ENCODE data around the gene KIR3DL2.
"Not testable (repeated sequence)": the region's sequence is repeated elsewhere in the genome, so short reads cannot be mapped to it uniquely, and the experiment has no call there.

Gene KIR3DL2

DNA sequence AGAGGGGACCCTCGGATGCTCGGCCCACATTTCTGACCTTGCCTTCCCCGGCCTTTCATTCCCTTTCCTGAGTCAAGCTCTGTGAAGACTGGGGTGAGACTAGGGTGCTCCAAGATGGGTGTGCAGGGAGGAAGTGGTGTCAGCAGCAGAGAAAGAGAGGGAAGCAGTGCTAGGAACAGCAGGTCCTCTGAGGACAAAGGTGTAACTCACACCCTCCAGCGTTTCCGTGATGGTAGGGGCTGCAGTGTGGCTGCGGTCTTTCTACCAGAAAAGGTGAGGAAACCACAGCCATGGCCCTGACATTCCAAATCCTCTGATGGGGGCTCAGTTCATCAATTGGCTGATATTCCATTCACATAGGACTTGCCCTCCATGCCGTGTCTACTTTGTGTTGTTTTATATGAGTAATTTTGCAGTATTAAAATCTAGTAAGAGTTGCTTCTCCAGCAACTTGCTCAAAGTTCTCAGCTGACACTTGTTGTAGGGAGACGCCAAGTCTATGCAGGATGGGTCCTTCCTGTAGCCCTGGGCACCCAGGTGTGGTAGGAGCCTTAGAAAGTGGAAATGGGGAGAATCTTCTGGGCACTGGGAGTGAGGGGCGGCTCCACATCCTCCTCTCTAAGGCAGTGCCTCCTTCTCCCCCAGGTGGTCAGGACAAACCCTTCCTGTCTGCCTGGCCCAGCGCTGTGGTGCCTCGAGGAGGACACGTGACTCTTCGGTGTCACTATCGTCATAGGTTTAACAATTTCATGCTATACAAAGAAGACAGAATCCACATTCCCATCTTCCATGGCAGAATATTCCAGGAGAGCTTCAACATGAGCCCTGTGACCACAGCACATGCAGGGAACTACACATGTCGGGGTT, 32.3 kb upstream of the KIR3DL2 start:
- no peak for DNase-seq (ENCODE audit: low read depth)

DNA sequence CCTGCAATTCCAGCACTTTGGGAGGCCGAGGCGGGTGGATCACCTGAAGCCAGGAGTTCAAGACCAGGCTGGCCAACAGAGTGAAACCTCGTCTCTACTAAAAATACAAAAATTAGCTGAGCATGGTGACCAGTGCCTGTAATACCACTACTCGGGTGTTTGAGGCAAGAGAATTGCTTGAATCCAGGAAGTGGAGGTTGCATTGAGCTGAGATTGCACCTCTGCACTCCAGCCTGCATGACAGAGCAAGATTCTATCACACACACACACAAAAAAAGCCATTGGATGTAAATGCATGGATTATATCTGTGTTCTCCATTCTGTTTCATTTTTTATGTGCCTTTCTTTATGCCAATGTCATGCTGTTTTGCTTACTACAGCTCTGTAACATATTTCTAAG, 25.8 kb upstream of the KIR3DL2 start:
- H3K4me3 ChIP-seq (ENCODE audit: control insufficient read depth, low read depth, low read length); DNase-seq (ENCODE audit: low read depth): not testable (repeated sequence)

More for the DNA sequence above, 32.3 kb upstream of the KIR3DL2 start:
- no peak overlapping the region for H3K4me3 ChIP-seq (ENCODE audit: control insufficient read depth, low read depth, low read length)
- TF ChIP-seq, protein P1, sequence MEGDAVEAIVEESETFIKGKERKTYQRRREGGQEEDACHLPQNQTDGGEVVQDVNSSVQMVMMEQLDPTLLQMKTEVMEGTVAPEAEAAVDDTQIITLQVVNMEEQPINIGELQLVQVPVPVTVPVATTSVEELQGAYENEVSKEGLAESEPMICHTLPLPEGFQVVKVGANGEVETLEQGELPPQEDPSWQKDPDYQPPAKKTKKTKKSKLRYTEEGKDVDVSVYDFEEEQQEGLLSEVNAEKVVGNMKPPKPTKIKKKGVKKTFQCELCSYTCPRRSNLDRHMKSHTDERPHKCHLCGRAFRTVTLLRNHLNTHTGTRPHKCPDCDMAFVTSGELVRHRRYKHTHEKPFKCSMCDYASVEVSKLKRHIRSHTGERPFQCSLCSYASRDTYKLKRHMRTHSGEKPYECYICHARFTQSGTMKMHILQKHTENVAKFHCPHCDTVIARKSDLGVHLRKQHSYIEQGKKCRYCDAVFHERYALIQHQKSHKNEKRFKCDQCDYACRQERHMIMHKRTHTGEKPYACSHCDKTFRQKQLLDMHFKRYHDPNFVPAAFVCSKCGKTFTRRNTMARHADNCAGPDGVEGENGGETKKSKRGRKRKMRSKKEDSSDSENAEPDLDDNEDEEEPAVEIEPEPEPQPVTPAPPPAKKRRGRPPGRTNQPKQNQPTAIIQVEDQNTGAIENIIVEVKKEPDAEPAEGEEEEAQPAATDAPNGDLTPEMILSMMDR (IDR thresholded peaks at IDR 0.05; ENCODE audit: control insufficient read depth, insufficient read depth, low read depth, low read length, missing control alignments), result no peak

DNA sequence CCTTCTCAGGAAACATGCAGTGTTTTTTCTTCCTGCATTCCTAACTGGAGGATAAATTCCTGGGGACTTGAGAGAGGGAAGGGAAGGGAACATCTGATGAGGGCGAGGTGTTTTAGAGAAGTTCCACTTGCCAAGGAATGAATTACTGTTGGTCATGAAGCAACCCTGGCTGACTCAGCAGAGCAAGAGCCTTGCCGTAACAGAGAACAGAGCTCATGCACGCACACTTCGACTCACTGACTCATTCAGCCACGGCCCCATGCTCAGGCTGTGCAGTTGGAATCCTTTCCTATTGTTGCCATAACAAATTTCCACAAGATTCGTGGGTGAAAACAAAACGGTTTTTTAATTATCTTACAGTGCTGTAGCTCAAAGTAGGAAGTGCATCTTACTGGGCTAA, 24.9 kb upstream of the KIR3DL2 start:
- not testable (repeated sequence) for DNase-seq (ENCODE audit: low read depth); H3K4me3 ChIP-seq (ENCODE audit: control insufficient read depth, low read depth, low read length)

DNA sequence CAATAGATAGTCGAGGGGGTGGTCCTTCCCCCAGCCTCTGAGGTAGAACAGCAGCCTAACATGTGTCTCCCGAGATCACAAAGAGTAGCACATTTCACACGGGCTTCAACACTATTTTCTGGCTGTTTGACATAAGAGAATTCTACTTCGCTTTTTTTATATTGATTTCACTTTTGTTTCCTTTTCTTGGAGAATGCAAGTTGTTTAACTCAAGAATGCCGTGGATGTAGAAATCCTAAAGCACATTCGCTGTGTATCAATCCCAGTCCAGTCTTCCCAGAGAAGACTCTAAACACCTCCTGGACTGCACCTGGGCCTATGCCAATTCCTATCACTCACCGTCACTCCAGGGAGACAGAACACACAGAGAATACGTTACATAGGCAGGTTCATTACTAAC, 22.2 kb upstream of the KIR3DL2 start:
- not testable (repeated sequence) for H3K4me3 ChIP-seq (ENCODE audit: control insufficient read depth, low read depth, low read length); DNase-seq (ENCODE audit: low read depth)

DNA sequence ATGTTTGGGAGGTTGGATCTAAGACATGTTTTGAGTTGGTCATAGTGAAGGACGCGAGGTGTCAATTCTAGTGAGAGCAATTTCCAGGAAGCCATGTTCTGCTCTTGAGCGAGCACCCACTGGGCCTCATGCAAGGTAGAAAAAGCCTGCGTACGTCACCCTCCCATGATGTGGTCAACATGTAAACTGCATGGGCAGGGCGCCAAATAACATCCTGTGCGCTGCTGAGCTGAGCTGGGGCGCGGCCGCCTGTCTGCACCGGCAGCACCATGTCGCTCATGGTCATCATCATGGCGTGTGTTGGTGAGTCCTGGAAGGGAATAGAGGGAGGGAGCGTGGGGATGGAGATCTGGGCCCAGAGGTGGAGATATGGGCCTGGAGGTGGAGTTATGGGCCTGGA, 17.7 kb upstream of the KIR3DL2 start, which contains the start of gene KIR2DS4:
Gene KIR2DS4, plus strand, starts transcription at position 181 of the 400 bp plus-strand sequence.
- not testable (repeated sequence) for H3K4me3 ChIP-seq (ENCODE audit: control insufficient read depth, low read depth, low read length); DNase-seq (ENCODE audit: low read depth)

DNA sequence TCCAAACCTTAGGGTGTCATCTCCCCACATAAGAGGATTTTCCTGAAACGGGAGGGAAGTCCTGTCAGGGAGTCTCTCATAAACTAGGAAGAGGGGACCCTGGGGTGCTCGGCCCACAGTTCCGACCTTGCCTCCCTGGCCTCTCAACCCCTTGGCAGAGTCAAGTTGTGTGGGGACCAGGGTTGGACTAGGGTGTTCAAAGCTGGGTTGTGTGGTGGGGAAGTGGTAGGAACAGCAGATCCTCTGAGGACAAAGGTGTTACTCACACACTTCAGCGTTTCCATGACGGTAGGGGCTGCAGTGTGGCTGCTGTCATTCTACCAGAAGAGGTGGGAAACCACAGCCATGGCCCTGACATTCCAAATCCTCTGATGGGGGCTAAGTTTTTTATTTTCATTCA, 15.1 kb upstream of the KIR3DL2 start:
- not testable (repeated sequence) for H3K4me3 ChIP-seq (ENCODE audit: control insufficient read depth, low read depth, low read length); DNase-seq (ENCODE audit: low read depth)

DNA sequence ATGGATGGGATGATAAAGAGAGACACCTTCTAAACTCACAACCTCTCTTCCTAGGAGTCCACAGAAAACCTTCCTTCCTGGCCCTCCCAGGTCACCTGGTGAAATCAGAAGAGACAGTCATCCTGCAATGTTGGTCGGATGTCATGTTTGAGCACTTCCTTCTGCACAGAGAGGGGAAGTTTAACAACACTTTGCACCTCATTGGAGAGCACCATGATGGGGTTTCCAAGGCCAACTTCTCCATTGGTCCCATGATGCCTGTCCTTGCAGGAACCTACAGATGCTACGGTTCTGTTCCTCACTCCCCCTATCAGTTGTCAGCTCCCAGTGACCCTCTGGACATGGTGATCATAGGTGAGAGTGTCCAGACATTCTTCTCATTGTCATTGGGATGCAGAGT, 12.7 kb upstream of the KIR3DL2 start:
- not testable (repeated sequence) for DNase-seq (ENCODE audit: low read depth); H3K4me3 ChIP-seq (ENCODE audit: control insufficient read depth, low read depth, low read length)

DNA sequence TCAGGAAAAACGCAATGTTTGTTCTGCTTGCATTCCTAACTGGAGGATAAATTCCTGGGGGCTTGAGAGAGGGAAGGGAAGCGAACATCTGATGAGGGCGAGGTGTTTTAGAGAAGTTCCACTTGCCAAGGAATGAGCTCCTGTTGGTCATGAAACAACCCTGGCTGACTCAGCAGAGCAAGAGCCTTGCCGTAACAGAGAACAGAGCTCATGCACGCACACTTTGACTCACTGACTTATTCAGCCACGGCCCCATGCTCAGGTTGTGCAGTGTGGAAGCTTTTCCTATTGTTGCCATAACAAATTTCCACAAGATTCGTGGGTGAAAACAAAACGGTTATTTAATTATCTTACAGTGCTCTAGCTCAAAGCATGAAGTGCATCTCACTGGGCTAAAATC, 7.1 kb upstream of the KIR3DL2 start:
- not testable (repeated sequence) for H3K4me3 ChIP-seq (ENCODE audit: control insufficient read depth, low read depth, low read length); DNase-seq (ENCODE audit: low read depth)

DNA sequence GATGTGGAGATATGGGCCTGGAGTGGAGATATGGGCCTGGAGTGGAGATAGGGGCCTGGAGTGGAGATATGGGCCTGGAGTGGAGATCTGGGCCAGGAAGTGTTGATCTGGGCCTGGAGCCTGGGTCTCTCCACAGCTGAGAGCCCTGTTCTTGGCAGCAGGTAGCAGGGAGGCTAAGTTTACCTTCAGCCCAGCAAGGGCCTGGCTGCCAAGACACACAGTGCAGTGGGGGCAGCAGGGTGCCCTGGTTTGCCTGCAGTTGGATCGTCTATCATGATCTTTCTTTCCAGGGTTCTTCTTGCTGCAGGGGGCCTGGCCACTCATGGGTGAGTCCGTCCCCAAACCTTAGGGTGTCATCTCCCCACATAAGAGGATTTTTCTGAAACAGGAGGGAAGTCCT, 687 bp downstream of the KIR3DL2 start:
- no peak for DNase-seq (ENCODE audit: low read depth)
- TF ChIP-seq, protein P1 (IDR thresholded peaks at IDR 0.05; ENCODE audit: control insufficient read depth, insufficient read depth, low read depth, low read length, missing control alignments), result no peak
- H3K4me3 ChIP-seq (ENCODE audit: control insufficient read depth, low read depth, low read length), result no peak overlapping the region

DNA sequence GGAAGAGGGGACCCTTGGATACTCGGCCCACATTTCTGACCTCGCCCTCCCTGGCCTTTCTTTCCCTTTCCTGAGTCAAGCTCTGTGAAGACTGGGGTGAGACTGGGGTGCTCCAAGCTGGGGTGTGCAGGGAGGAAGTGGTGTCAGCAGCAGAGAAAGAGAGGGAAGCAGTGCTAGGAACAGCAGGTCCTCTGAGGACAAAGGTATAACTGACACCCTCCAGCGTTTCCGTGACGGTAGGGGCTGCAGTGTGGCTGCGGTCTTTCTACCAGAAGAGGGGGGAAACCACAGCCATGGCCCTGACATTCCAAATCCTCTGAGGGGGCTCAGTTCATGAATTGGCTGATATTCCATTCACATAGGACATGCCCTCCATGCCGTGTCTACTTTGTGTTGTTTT, 1.1 kb downstream of the KIR3DL2 start:
- DNase-seq (ENCODE audit: low read depth), result no peak
- TF ChIP-seq, protein P1 (IDR thresholded peaks at IDR 0.05; ENCODE audit: control insufficient read depth, insufficient read depth, low read depth, low read length, missing control alignments), result no peak
- H3K4me3 ChIP-seq (ENCODE audit: control insufficient read depth, low read depth, low read length), result no peak overlapping the region

DNA sequence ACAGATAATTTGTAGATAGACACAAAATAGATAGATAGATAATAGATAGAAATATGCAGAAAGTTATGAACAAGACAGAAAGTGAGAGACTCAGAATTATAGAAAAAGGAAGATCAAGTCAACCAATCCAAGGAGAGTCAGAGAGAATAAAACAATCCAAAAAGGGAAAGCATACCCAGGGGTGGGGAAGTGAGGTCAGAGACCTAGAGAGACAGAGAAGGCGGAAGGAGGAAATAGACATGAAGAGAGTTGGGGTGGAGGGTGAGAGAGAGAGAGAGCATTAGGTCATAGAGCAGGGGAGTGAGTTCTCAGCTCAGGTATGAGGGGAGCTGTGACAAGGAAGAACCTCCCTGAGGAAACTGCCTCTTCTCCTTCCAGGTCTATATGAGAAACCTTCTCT, 5.0 kb downstream of the KIR3DL2 start:
- not testable (repeated sequence) for DNase-seq (ENCODE audit: low read depth); H3K4me3 ChIP-seq (ENCODE audit: control insufficient read depth, low read depth, low read length)

DNA sequence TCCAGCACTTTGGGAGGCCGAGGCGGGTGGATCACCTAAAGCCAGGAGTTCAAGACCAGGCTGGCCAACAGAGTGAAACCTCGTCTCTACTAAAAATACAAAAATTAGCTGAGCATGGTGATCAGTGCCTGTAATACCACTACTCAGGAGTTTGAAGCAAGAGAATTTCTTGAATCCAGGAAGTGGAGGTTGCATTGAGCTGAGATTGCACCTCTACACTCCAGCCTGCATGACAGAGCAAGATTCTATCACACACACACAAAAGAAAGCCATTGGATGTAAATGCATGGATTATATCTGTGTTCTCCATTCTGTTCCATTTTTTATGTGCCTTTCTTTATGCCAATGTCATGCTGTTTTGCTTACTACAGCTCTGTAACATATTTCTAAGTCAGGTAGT, 8.2 kb downstream of the KIR3DL2 start:
- DNase-seq (ENCODE audit: low read depth); H3K4me3 ChIP-seq (ENCODE audit: control insufficient read depth, low read depth, low read length): not testable (repeated sequence)

DNA sequence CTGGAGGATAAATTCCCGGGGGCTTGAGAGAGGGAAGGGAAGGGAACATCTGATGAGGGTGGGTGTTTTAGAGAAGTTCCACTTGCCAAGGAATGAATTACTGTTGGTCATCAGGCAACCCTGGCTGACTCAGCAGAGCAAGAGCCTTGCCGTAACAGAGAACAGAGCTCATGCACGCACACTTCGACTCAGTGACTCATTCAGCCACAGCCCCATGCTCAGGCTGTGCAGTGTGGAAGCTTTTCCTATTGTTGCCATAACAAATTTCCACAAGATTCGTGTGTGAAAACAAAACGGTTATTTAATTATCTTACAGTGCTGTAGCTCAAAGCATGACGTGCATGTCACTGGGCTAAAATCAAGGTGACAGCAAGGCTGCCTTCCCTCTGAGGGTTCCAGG, 9.2 kb downstream of the KIR3DL2 start:
- not testable (repeated sequence) for H3K4me3 ChIP-seq (ENCODE audit: control insufficient read depth, low read depth, low read length); DNase-seq (ENCODE audit: low read depth)

DNA sequence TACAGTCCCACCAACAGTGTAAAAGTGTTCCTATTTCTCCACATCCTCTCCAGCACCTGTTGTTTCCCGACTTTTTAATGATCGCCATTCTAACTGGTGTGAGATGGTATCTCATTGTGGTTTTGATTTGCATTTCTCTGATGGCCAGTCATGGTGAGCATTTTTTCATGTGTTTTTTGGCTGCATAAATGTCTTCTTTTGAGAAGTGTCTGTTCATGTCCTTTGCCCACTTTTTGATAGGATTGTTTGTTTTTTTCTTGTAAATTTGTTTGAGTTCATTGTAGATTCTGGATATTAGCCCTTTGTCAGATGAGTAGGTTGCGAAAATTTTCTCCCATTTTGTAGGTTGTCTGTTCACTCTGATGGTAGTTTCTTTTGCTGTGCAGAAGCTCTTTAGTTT, 13.2 kb downstream of the KIR3DL2 start:
- not testable (repeated sequence) for DNase-seq (ENCODE audit: low read depth); H3K4me3 ChIP-seq (ENCODE audit: control insufficient read depth, low read depth, low read length)
